ENCODE results near the gene SLAMF7. TPM values are rescaled to one million over a fixed set of nuclear protein-coding genes. Genes with fewer than 3 reads are reported as not detected.

Gene SLAMF7
- total RNA-seq, 2 donors from 2014 or later, result 4.9 to 7.0 TPM

DNA sequence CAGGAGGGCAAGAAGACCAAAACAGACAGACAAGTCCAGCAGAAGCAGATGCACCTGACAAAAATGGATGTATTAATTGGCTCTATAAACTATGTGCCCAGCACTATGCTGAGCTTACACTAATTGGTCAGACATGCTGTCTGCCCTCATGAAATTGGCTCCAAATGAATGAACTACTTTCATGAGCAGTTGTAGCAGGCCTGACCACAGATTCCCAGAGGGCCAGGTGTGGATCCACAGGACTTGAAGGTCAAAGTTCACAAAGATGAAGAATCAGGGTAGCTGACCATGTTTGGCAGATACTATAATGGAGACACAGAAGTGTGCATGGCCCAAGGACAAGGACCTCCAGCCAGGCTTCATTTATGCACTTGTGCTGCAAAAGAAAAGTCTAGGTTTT lies 14.5 kb downstream of the SLAMF7 start:
- Histone ChIP-seq H3K4me3 (no peak overlapping the region), H3K9me3 (no peaks in the 10 kb centered on the region), H3K9ac (ENCODE audit: low read depth in 2 of 2, low read length in 2 of 2) (no peak overlapping the region), H3K27me3 (no peaks in the 10 kb centered on the region), H3K36me3 (no peaks in the 10 kb centered on the region), H3K4me1 (no peaks in the 10 kb centered on the region), H3K27ac (no peak overlapping the region)
- intact Hi-C loops (cut with DNase I), result no loop called here
- DNase-seq, result no peak
- TF ChIP-seq, protein P1, sequence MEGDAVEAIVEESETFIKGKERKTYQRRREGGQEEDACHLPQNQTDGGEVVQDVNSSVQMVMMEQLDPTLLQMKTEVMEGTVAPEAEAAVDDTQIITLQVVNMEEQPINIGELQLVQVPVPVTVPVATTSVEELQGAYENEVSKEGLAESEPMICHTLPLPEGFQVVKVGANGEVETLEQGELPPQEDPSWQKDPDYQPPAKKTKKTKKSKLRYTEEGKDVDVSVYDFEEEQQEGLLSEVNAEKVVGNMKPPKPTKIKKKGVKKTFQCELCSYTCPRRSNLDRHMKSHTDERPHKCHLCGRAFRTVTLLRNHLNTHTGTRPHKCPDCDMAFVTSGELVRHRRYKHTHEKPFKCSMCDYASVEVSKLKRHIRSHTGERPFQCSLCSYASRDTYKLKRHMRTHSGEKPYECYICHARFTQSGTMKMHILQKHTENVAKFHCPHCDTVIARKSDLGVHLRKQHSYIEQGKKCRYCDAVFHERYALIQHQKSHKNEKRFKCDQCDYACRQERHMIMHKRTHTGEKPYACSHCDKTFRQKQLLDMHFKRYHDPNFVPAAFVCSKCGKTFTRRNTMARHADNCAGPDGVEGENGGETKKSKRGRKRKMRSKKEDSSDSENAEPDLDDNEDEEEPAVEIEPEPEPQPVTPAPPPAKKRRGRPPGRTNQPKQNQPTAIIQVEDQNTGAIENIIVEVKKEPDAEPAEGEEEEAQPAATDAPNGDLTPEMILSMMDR (IDR thresholded peaks at IDR 0.05), result no peak

DNA sequence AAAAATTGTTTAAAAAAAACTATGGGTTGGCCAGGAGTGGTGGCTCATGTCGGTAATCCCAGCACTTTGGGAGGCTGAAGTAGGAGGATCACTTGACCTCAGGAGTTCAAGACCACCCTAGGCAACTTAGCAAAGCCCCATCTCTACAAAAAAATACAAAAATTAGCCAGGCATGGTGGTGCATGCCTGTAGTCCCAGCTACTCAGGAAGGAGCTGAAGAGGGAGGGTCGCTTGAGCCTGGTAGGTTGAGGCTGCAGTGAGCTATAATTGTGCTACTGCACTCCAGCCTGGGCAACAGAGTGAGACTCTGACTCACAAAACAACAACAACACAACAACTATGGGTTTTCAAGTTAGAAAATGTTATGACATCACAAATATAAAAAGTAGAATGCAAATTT lies 16.4 kb downstream of the SLAMF7 start:
- H3K9me3 ChIP-seq, result no peaks in the 10 kb centered on the region
- DNase-seq, result no peak
- no peaks in the 10 kb centered on the region for H3K27me3 ChIP-seq
- TF ChIP-seq, protein P1 (IDR thresholded peaks at IDR 0.05), result no peak
- no peak overlapping the region for H3K9ac ChIP-seq (ENCODE audit: low read depth in 2 of 2, low read length in 2 of 2)
- H3K36me3 ChIP-seq, result no peaks in the 10 kb centered on the region
- no peak overlapping the region for H3K27ac ChIP-seq
- H3K4me3 ChIP-seq, result no peak overlapping the region
- H3K4me1 ChIP-seq, result no peaks in the 10 kb centered on the region
- intact Hi-C loops (cut with DNase I), result no loop called here

DNA sequence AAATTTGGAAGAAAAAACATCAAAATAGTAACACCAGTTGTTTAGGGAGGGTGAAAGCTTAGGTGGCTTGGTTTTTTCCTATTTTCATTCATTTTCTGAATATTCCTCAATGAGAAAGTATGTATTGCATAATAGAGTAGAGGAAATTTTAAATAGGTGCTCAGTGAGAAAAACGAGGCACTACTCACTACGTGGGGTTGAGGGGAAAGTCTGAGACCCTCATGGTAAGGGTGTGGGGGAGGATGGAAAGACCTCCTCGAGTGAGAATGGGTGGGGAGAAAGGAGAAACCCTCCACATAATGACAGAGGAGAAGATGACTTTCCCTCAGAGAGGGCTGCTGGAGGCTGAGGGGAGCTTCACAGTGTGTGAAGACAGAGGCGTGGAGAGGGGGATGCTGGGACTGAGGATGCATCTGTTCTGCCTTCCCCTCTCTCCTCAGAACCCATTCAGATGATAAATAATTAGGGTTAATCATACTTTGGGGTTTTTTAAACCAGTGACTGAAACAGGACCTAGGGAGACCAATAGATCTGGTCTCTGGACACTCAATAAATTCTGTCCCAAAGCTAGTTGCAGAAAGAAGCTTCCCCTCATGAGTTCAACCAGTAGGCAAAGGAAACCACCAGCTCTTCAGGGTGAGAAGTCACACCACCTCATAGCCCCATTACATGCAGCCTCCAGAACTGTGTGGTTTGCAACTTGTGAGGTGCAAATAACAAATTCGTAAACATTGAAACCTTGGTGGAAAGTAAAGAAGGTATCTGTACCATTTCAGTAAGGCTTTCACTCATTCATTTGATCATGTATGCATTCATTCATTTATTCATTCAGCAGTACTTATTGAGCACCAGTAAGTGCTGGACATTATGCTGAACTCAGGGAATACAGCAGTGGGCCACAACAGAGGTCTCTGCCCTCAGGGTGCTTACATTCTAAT lies 17.1 kb downstream of the SLAMF7 start:
- H3K27me3 ChIP-seq, result no peaks in the 10 kb centered on the region
- intact Hi-C loops (cut with DNase I), result no loop called here
- DNase-seq, result no peak
- H3K9me3 ChIP-seq, result no peaks in the 10 kb centered on the region
- no peak overlapping the region for H3K9ac ChIP-seq (ENCODE audit: low read depth in 2 of 2, low read length in 2 of 2)
- no peak overlapping the region for H3K4me3 ChIP-seq
- no peaks in the 10 kb centered on the region for H3K4me1 ChIP-seq
- TF ChIP-seq, protein P1 (IDR thresholded peaks at IDR 0.05), result no peak
- H3K27ac ChIP-seq, result no peak overlapping the region
- H3K36me3 ChIP-seq, result no peaks in the 10 kb centered on the region

DNA sequence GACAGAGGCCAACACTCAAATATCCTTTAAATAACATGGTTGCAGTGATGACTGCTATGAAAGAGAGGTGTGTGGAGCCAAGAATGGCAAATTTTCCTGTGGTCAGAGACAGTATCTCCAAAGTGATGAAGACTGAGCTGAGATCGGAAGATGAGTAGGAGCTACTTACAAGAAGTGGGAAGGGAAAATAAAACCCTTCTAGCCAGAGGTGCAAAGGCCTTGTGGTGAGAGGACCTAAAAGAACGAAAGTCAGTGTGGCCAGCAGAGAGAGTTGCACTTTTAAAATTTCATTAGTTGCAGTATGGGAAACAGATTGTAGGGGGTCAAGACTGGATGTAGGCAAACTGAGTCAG lies 17.8 kb downstream of the SLAMF7 start:
- H3K4me3 ChIP-seq, result no peak overlapping the region
- no peaks in the 10 kb centered on the region for H3K9me3 ChIP-seq
- no peaks in the 10 kb centered on the region for H3K27me3 ChIP-seq
- intact Hi-C loops (cut with DNase I), result no loop called here
- H3K9ac ChIP-seq (ENCODE audit: low read depth in 2 of 2, low read length in 2 of 2), result no peak overlapping the region
- DNase-seq, result no peak
- TF ChIP-seq, protein P1 (IDR thresholded peaks at IDR 0.05), result no peak
- H3K4me1 ChIP-seq, result no peaks in the 10 kb centered on the region
- no peaks in the 10 kb centered on the region for H3K36me3 ChIP-seq
- no peak overlapping the region for H3K27ac ChIP-seq

DNA sequence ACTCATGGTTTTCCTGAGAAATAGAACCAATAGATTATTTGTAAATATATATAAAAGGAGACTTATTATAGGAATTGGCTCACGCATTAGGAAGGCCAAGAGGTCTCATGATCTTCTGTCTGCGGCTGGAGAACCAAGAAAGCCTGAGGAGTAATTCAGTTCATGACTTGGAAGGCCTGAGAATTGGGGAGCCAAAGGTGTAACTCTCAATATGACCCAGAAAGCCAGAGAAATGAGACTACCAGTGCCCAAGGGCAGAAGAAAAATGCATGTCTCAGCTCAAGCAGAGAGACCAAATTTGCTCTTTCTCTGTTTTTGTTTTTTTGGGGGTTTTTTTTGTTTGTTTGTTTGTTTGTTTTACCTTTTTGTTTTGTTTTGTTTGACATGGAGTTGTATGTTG lies 19.5 kb downstream of the SLAMF7 start:
- Histone ChIP-seq H3K4me1 (no peaks in the 10 kb centered on the region), H3K27ac (no peak overlapping the region), H3K9ac (ENCODE audit: low read depth in 2 of 2, low read length in 2 of 2) (no peak overlapping the region), H3K27me3 (no peaks in the 10 kb centered on the region), H3K4me3 (no peak overlapping the region), H3K9me3 (no peaks in the 10 kb centered on the region), H3K36me3 (no peaks in the 10 kb centered on the region)
- DNase-seq, result no peak
- intact Hi-C loops (cut with DNase I), result no loop called here
- TF ChIP-seq, protein P1 (IDR thresholded peaks at IDR 0.05), result no peak

Data from colonic mucosa (tissue), 4 donors.